C4-2B (cell line): ENCODE results near the gene RNU6-8.

ENCODE experiments used
- ZFX ChIP-seq: fragments of 450-650 bp; IDR thresholded peaks from 2 replicates; pipeline ENCODE4 v1.6.1; 2017
- TF ChIP-seq, protein P1 (sequence below): fragments of 450-650 bp; conservative IDR thresholded peaks from 2 replicates; pipeline ENCODE4 v1.5.1; 2017; ENCODE audit warnings: mild to moderate bottlenecking

DNA sequence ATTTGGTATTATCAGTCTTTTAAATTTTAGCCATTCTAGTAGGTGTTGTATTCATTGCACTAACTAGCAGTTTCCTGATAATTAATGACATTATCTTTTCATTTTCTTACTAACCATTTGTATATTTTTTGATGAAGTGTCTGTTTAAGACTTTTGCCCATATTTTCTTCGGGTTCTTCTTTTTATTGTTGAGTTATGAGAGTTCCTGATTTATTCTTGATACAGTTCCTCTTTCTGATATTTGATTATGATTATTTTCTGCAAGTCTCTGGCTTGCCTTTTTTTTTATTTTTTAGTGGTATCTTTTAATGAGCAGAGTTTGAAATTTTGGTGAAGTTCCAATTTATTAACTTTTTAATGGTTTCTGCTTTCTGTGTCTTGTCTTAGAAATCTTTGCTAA is 7.4 kb downstream of the RNU6-8 start:
- TF ChIP-seq, protein P1, sequence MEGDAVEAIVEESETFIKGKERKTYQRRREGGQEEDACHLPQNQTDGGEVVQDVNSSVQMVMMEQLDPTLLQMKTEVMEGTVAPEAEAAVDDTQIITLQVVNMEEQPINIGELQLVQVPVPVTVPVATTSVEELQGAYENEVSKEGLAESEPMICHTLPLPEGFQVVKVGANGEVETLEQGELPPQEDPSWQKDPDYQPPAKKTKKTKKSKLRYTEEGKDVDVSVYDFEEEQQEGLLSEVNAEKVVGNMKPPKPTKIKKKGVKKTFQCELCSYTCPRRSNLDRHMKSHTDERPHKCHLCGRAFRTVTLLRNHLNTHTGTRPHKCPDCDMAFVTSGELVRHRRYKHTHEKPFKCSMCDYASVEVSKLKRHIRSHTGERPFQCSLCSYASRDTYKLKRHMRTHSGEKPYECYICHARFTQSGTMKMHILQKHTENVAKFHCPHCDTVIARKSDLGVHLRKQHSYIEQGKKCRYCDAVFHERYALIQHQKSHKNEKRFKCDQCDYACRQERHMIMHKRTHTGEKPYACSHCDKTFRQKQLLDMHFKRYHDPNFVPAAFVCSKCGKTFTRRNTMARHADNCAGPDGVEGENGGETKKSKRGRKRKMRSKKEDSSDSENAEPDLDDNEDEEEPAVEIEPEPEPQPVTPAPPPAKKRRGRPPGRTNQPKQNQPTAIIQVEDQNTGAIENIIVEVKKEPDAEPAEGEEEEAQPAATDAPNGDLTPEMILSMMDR: no peak
- TF ChIP-seq ZFX: no peak
